ENCODE data around the gene ZNF574.
"Not testable (repeated sequence)": the region's sequence is repeated elsewhere in the genome, so short reads cannot be mapped to it uniquely, and the experiment has no call there.

Gene ZNF574

DNA sequence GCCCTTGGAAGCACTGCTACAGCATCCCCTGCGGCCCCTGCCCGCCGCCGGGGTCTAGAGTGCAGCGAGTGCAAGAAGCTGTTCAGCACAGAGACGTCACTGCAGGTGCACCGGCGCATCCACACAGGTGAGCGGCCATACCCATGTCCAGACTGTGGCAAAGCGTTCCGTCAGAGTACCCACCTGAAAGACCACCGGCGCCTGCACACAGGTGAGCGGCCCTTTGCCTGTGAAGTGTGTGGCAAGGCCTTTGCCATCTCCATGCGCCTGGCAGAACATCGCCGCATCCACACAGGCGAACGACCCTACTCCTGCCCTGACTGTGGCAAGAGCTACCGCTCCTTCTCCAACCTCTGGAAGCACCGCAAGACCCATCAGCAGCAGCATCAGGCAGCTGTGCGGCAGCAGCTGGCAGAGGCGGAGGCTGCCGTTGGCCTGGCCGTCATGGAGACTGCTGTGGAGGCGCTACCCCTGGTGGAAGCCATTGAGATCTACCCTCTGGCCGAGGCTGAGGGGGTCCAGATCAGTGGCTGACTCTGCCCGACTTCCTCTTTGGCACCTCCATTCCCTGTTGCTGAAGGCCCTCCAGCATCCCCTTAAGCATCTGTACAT lies 4.9 kb downstream of the ZNF574 start:
- no peak for DNase-seq

DNA sequence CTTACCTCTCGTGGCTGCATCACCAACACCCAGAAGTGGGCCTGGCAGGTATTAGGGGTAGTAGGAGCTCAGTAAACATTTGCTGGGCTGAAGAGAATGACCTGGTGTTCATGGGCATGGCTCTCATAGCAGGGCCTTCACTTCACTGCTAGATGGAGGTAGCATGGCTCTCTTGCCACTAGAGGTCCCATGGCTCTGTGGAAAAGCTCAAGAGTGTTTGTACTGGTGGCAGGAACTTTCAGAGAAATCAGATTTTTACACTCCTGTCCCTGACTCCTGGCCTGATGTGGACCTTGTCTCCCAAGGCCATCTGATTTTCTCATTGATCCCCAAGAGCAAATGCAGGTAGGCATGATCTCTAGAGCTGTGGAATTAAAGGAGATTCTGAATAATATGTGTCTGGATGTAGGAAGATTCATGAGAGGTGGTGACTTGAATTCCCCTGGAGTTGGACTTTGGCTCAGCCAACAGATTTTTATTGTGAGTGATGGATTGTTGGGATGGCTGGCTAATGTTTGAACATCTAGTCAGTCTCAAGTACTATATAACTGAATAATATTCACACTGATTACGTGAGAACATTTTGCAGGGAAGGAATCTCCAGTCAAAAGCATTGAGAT lies 5.7 kb downstream of the ZNF574 start:
- DNase-seq = peak in 1 of 2 experiments; percentile 13

DNA sequence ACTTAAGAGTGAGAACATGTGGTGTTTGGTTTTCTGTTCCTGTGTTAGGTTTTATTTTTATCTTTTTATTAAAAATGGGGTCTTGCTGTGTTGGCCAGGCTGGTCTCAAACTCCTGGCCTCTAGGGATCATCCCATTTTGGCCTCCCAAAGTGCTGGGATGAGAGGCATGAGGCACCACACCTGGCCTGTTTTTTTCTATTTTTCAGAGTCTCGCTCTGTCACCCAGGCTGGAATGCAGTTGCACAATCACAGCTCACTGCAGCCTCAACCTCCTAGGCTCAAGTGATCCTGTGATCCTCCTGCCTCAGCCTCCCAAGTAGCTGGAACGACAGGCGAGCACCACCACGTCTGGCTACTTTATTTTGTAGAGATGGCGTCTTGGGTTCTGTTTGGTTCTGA lies 7.6 kb downstream of the ZNF574 start:
- DNase-seq = no peak

DNA sequence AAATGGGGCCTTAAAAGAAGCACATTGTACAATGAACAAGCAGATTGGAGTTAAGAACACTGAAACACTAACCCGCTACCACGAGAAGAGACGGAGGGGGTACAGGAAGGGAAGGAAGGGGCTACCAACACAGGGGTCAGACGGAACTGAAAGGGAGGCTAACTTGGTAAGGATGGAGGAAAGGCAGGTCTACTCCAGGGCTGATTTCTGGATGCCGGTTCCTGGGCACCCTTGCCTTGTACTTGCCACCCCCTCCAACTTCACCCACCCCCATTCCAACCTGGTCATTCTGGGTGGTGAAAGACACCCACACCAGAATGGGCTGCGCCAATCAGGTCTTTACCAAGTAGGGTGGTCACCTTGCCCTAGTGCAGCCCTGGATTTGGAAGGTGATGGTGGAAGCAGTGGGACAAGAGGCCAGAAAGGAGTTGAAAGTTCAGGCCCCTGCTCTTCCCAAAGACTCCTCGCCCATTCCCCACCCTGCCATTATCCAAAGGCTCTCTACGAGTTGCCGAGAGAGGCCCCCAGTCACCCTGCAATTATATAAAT lies 10.3 kb downstream of the ZNF574 start:
- DNase-seq = no peak

DNA sequence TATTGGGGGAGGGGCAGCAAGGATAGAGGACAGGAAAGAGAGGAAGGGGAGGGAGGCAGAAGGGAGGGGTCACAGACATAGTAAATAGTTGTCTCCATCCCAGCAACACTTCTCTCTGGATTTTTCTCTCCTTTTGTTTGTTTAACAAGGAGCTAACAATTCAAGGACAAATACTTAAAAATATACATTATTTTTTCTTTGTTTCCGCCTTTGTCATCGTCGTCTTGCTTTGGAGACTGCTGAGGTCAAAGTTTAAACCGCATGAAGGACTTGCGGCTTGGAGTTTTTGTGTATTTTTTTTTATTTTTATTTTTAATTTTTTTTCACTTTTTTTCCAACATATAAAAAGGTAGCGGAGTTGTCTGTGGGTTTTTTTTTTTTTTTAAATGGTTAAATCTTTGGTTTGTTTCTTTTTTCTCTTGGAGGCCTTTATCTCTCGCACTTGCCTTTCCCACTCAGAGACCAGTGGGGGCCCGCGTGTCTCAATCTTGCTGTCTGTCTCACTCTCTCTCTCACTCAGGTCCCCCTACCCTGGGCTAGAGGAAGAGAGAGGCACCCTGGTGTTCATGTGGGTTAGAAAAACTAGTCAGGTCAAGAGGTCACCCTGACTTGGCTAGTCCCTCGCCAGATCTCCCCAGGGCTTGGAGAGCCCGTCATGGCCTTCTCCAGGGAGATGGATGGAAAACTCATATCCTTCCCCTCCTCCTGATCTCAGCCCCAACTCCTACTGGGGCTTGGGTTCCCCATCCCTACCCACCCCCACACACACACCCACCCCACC lies 11.0 kb downstream of the ZNF574 start:
- no peak for DNase-seq

DNA sequence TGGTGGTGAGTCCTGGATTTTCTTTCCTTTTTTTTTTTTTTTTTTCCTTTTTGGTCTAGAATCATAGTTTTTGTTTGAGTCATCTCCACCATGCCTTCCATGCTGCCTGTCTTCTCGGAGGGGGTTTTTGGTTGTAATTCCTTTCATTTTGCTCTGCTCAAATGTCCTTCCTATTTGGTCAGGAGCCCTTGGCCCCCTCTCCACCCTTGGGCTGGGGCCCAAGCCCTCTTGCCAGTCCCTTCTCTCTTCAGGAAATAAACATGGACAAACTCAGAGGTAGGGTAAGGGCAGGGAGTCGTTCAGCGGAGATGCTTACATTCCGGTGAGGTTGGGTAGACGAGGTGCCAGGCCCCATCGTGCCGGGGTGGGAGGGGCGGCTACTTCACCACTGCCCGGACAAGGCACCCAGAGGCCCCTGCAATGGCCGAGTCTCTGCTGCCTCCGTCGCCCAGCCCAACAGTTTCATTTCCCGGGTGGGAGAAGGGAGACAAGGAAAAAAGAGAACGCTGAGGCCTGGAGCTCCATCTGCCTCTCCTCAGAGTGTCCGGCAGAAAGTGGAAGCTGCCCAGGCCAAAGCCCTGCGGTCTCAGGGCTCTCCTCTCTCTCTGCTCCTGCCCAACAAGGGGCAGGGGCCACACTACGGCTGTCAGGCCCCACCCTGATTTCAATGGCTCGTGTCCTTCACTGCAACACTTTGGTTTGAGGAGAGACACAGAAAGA lies 12.7 kb downstream of the ZNF574 start:
- no peak for DNase-seq

DNA sequence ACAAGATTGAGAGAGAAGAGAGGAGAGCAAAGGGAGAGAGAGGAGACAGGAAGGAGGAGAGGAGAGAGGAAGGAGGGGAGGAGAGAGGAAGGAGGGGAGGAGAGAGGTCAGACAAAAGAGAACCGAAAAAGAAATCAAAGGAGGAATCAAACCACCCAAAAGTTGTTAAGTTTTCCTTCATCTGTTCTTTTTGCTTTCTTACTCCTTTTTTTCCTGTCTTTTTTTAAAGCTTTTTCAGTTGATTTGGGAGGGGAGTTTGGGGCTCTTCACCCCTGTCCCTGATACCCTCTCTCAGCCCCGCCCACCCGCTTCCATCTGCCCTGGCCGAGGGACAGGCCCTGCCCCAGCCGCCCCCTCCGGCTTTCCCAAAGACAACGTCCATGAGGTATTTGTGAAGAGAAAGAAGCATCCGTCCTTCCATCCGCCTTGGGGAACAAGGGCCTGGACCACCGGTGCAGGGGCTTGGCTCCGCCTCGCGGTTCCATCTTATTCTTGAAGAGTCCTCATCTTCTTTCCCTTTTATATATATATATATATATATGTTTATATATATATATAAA lies 13.3 kb downstream of the ZNF574 start:
- no peak for DNase-seq

DNA sequence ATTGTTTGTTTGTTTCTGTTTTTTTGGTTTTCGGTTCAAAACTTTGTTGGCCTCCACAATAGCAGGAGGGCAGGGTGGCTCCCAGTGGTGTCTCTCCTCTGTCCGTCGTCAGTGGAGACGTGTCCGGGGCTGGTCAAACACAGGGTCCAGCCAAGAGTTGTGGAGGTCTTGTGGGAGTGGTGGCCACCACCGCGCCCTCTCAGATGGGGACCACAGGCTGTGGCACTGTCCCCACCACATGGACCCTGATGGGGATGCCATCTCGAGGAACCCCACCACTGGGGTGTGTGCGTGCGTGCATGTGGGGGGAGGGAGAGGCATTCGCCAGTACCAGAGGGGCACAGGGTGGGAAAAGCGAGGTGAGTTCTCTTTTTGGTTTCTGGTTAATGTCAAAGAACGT lies 13.8 kb downstream of the ZNF574 start:
- no peak for DNase-seq

DNA sequence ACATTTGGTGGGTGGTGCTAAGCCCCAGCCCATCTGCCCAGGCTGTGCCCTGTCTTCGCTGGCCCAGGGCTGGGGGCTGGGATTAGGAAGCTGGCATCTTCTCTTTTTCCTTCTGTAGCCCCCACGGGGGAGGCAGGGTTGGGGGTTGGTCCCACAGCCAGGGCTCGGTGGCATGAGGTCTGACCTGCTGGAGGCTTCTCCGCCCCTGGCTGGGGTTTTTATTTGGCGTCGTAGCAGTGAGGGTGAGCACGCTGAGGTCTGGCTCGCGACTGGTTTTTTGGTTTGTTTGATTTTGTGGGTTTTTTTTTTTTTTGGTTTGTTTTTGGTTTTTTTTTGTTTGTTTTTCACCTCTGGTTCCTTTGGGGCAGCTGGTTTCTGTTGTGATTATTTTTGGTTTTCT lies 14.7 kb downstream of the ZNF574 start:
- DNase-seq = no peak

DNA sequence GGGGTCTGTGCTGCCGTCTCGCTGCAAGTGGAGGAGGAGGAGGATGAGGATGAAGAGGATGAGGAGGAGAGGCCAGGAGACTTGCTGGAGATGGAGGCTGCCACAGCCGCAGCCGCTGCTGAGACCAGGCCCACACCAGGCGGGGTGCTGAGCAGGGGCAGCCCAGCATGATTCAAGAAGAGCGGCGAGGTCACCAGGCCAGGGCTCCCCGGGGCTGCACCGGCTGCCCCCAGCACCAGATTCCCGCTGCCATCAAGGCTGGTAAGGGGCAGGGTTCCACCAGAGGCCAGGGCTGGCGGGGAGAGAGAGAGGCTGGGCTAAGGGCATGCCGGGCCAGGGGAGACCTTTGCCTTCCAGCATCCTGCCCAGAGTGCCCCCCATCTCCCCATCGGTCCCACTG lies 15.3 kb downstream of the ZNF574 start:
- no peak for DNase-seq

DNA sequence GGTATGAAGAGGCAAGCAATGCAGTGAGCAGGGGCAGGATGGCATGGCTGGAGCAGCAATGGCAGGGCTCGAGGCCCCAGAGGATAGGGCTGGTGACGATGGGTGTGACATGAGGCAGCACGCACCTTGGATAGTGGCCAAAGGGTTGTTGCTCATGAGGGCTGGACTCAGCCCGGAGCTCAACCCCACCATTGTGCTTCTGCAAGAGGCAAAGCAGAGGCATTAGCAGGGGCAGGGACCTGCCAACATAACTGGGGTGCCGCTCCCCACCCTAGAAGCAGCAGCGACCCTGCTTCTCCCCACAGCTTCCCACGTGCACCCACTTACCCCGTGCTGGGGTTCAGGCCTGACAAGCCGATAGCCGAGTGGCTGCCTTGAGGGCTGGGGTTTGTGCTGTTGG lies 15.8 kb downstream of the ZNF574 start:
- peak in 1 of 2 experiments; percentile 3 for DNase-seq

DNA sequence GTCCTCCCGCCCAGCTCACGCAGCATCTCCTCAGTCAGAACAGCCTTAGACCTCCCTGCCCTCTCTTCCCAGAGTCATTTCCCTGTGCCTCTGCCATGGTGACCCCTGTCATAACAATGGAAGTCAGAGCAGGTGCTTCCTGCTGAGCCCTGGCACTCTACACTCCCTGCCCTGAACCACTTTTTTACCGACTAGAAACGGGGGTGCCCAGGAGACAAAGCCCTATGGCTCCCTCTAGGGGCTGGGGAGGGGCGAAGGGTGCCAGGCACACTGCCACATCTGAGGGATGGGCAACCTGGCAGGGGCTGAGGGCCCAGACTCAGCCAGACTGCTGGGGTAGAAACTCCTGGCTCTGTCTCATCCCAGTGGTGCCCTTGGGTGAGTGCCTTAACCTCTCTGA lies 16.4 kb downstream of the ZNF574 start:
- peak; percentile 23 to 53 for DNase-seq

DNA sequence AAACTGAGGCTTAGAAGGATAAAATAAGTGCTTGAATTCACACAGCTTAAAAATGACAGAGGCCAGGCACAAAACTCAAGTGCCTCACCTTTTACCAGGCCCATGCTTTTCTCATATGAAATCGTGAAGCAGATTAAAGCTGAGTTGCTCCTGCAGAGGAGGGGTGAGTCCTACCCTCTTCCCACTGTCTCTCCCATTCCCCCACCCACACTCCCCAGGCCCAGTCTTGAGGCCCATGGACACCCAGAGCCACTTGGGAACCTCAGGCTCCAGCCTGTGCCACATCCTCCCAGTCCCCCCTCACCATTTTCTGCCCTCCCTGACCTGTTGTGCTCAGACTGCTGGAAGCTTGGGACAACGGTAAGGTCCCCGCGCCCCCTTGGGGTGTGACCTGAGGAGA lies 17.5 kb downstream of the ZNF574 start:
- no peak for DNase-seq

DNA sequence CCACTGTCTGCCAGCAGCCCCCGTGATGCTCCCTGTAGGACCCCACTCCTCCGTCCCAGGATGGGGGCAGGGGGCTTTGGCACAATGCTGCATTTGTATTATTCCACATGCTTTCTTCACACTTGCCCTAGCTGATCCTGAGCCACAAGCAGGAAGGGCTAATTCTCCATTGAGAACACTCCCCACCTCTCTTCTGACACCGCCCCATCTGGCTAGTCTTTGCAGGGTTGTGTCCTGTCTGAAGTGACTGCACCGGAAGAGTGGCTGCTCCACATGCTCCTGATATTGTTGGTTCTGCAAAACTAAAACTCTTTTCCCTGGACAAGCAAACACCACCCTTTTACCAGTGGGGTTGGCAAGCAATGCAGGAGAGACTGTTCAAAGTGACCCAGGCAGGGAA lies 18.0 kb downstream of the ZNF574 start:
- no peak for DNase-seq

DNA sequence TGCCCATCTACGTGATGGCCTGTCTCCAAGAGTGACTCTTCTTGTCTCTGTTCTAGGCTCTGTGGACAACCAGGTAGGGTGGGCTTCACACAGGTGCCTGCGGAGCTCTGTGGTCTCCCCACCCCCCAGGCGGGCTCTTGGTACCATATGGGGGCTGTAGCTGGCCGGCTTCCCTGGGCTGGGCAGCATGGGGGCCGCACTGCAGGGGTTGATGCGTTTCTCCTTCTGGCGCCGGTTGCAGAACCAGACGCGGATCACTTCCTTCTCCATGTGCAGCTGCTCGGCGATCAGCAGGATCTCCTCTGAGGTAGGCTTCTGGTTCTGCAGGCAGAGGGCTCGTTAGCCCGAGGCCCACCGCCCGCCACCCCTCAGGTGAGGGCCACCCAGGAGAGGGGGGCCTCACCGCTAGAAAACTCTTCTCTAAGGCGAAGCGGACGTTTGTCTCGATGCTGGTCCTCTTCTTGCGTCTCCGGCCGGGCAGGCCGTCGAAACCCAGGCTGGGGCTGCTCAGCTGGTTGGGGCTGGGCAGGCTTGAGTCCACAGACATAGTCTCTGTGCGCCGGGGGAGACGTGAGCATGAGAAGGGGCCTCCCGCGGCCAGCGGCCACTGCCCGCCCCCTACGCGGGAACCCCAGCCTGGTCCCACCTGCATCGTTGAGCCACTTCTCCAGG lies 19.3 kb downstream of the ZNF574 start:
- no peak for DNase-seq

DNA sequence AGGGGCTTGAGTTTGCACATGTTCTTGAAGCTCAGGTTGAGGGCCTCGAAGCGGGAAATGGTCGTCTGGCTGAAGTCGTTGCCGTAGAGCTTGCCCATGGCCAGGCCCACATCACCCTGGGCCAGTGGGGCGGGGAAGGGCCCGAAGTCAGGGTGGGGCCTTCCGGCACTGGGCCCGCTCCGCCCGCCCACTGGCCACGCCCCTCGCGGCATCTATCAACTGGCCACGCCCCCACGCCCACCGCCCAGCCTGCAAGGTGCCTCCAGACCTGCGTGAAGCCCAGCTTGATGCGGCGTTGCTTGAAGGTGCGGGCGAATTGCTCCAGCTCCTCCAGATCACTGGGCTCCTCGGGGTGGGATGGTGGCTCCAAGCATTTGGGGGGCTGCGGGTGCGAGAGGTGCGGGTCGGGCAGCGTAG lies 19.9 kb downstream of the ZNF574 start:
- no peak for DNase-seq

DNA sequence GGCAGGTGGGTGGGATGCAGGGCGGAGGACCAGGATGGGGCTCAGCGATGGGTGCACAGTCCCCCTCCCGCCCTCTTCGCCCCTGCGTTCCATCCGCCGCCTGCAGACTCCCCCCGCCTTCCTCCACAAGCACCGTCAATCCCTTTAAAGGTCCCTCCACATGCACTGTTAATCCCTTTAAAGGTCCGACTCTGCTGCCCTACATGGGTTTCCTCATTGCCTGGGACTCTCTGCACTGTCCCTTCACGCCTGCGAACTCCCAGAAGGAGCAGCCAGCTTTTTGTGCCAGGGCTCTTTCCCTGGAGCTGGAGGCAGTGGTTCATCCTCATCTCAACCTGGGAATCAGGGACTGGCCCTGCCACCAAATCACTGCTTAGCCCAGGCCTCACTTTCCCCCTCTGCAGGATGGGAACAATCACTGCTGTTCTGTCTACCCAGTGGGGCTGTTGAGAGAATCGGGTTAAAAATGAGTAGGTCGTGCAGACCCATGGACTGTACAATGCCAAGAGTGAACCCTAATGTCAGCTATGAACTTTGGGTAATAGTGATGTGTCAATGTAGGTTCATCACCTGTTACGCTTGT lies 20.4 kb downstream of the ZNF574 start:
- no peak for DNase-seq

DNA sequence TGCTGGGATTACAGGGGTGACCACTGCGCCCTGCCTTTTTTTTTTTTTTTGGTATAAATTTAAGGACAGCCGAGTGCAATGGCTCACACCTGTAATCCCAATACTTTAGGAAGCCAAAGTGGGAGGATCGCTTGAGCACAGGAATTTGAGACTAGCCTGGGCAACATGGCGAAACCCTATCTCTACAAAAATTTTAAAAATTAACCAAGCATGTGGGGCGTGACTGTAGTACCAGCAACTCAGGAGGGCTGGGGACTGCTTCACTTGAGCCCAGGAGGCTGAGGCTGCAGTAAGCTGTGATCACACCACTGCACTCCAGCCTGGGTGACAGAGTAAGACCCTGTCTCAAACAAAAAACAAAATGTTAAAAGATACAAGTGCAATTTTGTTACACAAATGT lies 21.5 kb downstream of the ZNF574 start:
- no peak for DNase-seq

DNA sequence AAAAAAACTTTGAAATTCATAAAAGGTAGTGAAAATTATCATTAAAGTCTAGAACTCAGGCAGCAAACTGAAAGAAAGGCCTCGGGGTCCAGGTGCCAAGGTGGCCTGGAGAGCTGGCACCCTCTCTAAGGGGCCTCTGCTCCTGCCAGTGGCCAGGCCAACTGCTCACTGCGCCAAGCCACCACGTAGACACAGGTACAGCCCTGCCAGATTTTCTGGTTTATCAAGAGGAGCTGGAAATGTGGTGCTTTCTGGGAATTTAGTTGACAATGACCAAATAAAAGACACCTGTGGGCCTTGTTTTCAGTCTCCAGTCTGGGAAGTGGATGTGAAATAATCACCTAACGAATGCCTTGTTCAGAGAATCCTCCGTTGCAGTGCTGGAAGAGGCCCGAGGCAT lies 22.8 kb downstream of the ZNF574 start:
- peak in 1 of 2 experiments; percentile 5 for DNase-seq

DNA sequence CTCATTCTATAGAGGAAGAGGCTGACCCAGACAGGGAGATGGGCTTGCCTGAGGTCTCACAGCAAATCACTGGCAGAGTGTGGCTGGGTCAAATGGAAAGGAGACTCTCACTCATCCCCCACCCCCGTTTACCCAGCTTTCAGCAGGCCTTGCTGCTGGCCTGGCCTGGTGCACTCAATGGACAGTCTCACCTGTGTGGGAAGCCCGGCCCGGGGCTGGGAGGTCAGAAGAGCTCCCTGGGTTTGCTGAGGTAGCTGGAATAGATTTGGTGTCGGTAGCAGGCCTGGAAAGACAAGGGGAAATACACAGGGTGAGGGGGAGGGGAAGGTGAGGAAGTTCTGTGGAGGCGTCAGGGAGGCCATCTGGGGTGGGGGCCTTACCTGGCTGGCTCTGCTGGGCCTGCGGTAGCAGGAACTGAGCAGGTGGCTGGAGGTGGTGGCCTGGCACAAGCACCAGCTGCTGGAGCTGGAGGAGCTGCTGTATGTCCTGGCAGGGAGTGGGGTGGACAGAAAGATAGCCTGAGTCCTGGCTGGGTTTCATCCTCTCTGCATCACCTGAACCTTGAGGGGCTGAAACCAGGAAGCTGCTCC lies 23.5 kb downstream of the ZNF574 start:
- no peak for DNase-seq

DNA sequence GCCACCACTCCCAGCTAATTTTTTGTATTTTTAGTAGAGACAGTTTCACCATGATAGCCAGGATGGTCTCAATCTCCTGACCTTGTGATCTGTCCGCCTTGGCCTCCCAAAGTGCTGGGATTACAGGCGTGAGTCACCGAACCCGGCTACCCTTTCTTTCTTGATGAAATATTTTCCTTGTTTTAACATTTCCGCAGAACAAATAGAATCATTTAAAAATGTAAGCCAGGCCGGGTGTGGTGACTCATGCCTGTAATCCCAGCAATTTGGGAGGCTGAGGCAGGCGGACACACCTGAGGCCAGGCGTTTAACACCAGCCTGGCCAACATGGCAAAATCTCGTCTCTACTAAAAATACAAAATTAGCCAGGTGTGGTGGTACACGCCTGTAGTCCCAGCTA lies 24.3 kb downstream of the ZNF574 start:
- not testable (repeated sequence) for DNase-seq

DNA sequence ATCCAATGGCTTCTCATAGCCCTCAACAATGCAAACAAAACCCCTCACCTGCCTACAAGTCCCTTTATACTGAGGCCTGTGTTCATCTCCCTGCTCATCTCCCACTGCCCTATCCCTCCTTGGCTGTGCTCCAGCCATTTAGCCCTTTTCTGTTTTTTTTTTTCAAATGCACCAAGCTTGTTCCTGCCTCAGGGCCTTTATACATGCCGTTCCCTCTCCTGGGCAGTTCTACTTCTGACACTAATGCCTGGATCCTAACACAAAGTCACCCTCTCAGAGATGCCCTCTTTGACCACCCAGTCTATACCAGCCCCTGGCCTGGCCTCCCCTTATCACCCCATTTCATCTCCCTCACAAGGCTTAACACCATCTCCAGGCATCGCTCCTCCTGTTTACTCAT lies 26.9 kb downstream of the ZNF574 start:
- no peak for DNase-seq
